ENCODE results near the gene ECHS1.
"Not testable (repeated sequence)": the region's sequence is repeated elsewhere in the genome, so short reads cannot be mapped to it uniquely, and the experiment has no call there.

The ECHS1 gene

GRCh38 chr10:133388236-133388972 is 15.2 kb upstream of the ECHS1 start:
- no peak for TF ChIP-seq CTCF (IDR thresholded peaks at IDR 0.05; ENCODE audit: borderline replicate concordance, control extremely low read depth, extremely low read depth, insufficient read depth, missing control alignments)
- in situ Hi-C loops (cut with MboI; ENCODE audit: low sequenced_read_pairs, unreplicated experiment) = no loop called here
- DNase-seq (ENCODE audit: low spot score) = no peak

GRCh38 chr10:133386951-133387350 is 13.8 kb upstream of the ECHS1 start:
- in situ Hi-C loops (cut with MboI; ENCODE audit: low sequenced_read_pairs, unreplicated experiment) = not testable (repeated sequence)

GRCh38 chr10:133385214-133385613 is 12.1 kb upstream of the ECHS1 start:
- DNase-seq (ENCODE audit: low spot score) = no peak
- in situ Hi-C loops (cut with MboI; ENCODE audit: low sequenced_read_pairs, unreplicated experiment) = no loop called here
- TF ChIP-seq CTCF (IDR thresholded peaks at IDR 0.05; ENCODE audit: borderline replicate concordance, control extremely low read depth, extremely low read depth, insufficient read depth, missing control alignments) = no peak

More at GRCh38 chr10:133386951-133387350, 13.8 kb upstream of the ECHS1 start:
- DNase-seq (ENCODE audit: low spot score) = not testable (repeated sequence)

- no peak for DNase-seq (ENCODE audit: low spot score)
- TF ChIP-seq CTCF (IDR thresholded peaks at IDR 0.05; ENCODE audit: borderline replicate concordance, control extremely low read depth, extremely low read depth, insufficient read depth, missing control alignments) = no peak
- in situ Hi-C loops (cut with MboI; ENCODE audit: low sequenced_read_pairs, unreplicated experiment) = no loop called here
Measured at GRCh38 chr10:133384071-133384470, 10.9 kb upstream of the ECHS1 start.

GRCh38 chr10:133383551-133383950 is 10.4 kb upstream of the ECHS1 start:
- TF ChIP-seq CTCF (IDR thresholded peaks at IDR 0.05; ENCODE audit: borderline replicate concordance, control extremely low read depth, extremely low read depth, insufficient read depth, missing control alignments) = no peak
- DNase-seq (ENCODE audit: low spot score) = no peak
- in situ Hi-C loops (cut with MboI; ENCODE audit: low sequenced_read_pairs, unreplicated experiment) = no loop called here

GRCh38 chr10:133381036-133381435 is 7.9 kb upstream of the ECHS1 start:
- DNase-seq (ENCODE audit: low spot score) = no peak
- no peak for TF ChIP-seq CTCF (IDR thresholded peaks at IDR 0.05; ENCODE audit: borderline replicate concordance, control extremely low read depth, extremely low read depth, insufficient read depth, missing control alignments)
- in situ Hi-C loops (cut with MboI; ENCODE audit: low sequenced_read_pairs, unreplicated experiment) = no loop called here

GRCh38 chr10:133379801-133380666 is 6.9 kb upstream of the ECHS1 start:
- in situ Hi-C loops (cut with MboI; ENCODE audit: low sequenced_read_pairs, unreplicated experiment) = no loop called here

More at GRCh38 chr10:133379801-133380666, 6.9 kb upstream of the ECHS1 start:
- TF ChIP-seq CTCF (IDR thresholded peaks at IDR 0.05; ENCODE audit: borderline replicate concordance, control extremely low read depth, extremely low read depth, insufficient read depth, missing control alignments) = no peak
- DNase-seq (ENCODE audit: low spot score) = no peak

All from GM13976 (cell line).